Stomach (tissue), 4 donors: Measurements from ENCODE around the gene FZD4.

Experiments used
- EP300 ChIP-seq: sonication (generic); formaldehyde crosslinking; IDR thresholded peaks from one replicate; pipeline ENCODE4 v1.6.1; 2017; ENCODE audit warnings: antibody characterized with exemption
- POLR2A ChIP-seq, 4 donors: fragments of 450-650 bp; IDR thresholded peaks; one replicate each; pipeline ENCODE4 v1.6.1; 2016; ENCODE audit warnings: antibody characterized with exemption in 4 of 4, control low read depth in 2 of 4, mild to moderate bottlenecking in 1 of 4, moderate library complexity in 1 of 4
- POLR2AphosphoS5 ChIP-seq, 3 donors: sonication (generic); formaldehyde crosslinking; IDR thresholded peaks; one replicate each; pipeline ENCODE4 v1.6.1; 2016; ENCODE audit warnings: antibody characterized with exemption in 3 of 3
- TF ChIP-seq, protein P1 (sequence below), 7 experiments: fragments of 450-650 bp in 4 of 7; fragments of 200-600 bp in 3 of 7; sonication (generic) in 3 of 7; IDR thresholded peaks; one replicate each; pipeline ENCODE4 v1.5.1; 2016 to 2019; ENCODE audit warnings: antibody characterized with exemption in 7 of 7, control low read depth in 2 of 7, mild to moderate bottlenecking in 1 of 7

DNA sequence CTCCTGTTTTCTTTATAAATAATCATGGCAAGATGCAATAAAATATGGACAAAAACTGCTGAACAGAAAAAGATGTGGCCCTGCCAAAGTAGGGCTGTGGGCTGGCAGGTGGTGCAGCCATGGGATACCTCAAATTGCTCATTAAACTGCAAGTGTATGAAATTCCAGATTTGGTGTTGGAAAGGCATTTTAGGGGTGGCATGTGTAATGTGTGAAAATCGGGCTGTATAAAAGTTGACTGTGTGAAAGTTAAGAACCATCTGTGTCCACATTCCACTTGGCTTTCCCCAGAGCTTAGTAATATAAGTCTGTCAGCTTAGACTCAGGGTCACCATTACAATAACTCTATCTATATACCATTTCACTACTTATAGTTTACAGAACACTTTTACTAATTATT lies 34.8 kb upstream of the FZD4 start:
- TF ChIP-seq, protein P1, sequence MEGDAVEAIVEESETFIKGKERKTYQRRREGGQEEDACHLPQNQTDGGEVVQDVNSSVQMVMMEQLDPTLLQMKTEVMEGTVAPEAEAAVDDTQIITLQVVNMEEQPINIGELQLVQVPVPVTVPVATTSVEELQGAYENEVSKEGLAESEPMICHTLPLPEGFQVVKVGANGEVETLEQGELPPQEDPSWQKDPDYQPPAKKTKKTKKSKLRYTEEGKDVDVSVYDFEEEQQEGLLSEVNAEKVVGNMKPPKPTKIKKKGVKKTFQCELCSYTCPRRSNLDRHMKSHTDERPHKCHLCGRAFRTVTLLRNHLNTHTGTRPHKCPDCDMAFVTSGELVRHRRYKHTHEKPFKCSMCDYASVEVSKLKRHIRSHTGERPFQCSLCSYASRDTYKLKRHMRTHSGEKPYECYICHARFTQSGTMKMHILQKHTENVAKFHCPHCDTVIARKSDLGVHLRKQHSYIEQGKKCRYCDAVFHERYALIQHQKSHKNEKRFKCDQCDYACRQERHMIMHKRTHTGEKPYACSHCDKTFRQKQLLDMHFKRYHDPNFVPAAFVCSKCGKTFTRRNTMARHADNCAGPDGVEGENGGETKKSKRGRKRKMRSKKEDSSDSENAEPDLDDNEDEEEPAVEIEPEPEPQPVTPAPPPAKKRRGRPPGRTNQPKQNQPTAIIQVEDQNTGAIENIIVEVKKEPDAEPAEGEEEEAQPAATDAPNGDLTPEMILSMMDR (IDR thresholded peaks at IDR 0.05): no peak
- TF ChIP-seq EP300: no peak
- TF ChIP-seq POLR2A (IDR thresholded peaks at IDR 0.05): no peak
- TF ChIP-seq POLR2AphosphoS5 (IDR thresholded peaks at IDR 0.05): no peak
